HepG2 (cell line): ENCODE data around the gene CAMTA1. TPM values are rescaled to one million over a fixed set of nuclear protein-coding genes. Genes with fewer than 3 reads are reported as not detected.

Source experiments
- BHLHE40 ChIP-seq: IDR thresholded peaks from 2 replicates; pipeline ENCODE4 v1.6.1; 2011; ENCODE audit warnings: low read length, improper control_type of control experiment
- ETV6 ChIP-seq: sonication (generic); formaldehyde crosslinking; conservative IDR thresholded peaks from 2 replicates; pipeline ENCODE4 v1.4.0; 2020; ENCODE audit warnings: missing genetic modification reagents
- GRHL1 ChIP-seq: sonication (generic); formaldehyde crosslinking; conservative IDR thresholded peaks from 2 replicates; pipeline ENCODE4 v1.8.0; 2022; ENCODE audit warnings: missing genetic modification reagents
- PRDM10 ChIP-seq: sonication (generic); formaldehyde crosslinking; IDR thresholded peaks from 2 replicates; pipeline ENCODE4 v1.4.0; 2020; ENCODE audit warnings: low read depth, missing genetic modification reagents
- USF2 ChIP-seq, 2 experiments: sonication (generic) in 1 of 2; formaldehyde crosslinking in 1 of 2; IDR thresholded peaks; 2 replicates each; pipeline versions ENCODE4 v1.5.1 to v1.6.1; 2011 to 2020; ENCODE audit warnings: borderline replicate concordance in 1 of 2, low read depth in 1 of 2, low read length in 1 of 2, mild to moderate bottlenecking in 1 of 2, missing genetic modification reagents in 1 of 2, moderate library complexity in 1 of 2
- ZBTB8A ChIP-seq: sonication (generic); formaldehyde crosslinking; IDR thresholded peaks from 2 replicates; pipeline ENCODE4 v1.4.0; 2020; ENCODE audit warnings: mild to moderate bottlenecking, low read depth, missing genetic modification reagents, borderline replicate concordance
- ZFP91 ChIP-seq: sonication (generic); formaldehyde crosslinking; IDR thresholded peaks from 2 replicates; pipeline ENCODE4 v1.9.0; 2022; ENCODE audit warnings: missing genetic modification reagents, mild to moderate bottlenecking, borderline replicate concordance
- ZNF276 ChIP-seq: sonication (generic); formaldehyde crosslinking; IDR thresholded peaks from 2 replicates; pipeline ENCODE4 v1.4.0; 2020; ENCODE audit warnings: mild to moderate bottlenecking, low read depth, missing genetic modification reagents
- ZNF362 ChIP-seq: sonication (generic); formaldehyde crosslinking; IDR thresholded peaks from 2 replicates; pipeline ENCODE4 v1.4.0; 2020; ENCODE audit warnings: missing genetic modification reagents, mild to moderate bottlenecking, borderline replicate concordance
- ZNF512B ChIP-seq: sonication (generic); formaldehyde crosslinking; IDR thresholded peaks from 2 replicates; pipeline ENCODE4 v1.5.1; 2020; ENCODE audit warnings: missing genetic modification reagents, mild to moderate bottlenecking, borderline replicate concordance
- ZNF816 ChIP-seq: sonication (generic); formaldehyde crosslinking; IDR thresholded peaks from 2 replicates; pipeline ENCODE4 v1.8.0; 2022; ENCODE audit warnings: missing genetic modification reagents, mild to moderate bottlenecking, borderline replicate concordance
- polyA plus RNA-seq, 8 experiments: library from polyadenylated mRNA; depleted of rRNA in 3 of 8; stranded (reverse) in 7 of 8; unstranded in 1 of 8; fragments of >200 nt; fragmentation: Illumina TruSeq in 4 of 8; extraction: Trizol in 4 of 8; gene quantifications; 2 replicates each; pipeline versions ENCODE4 v1.2.1 to v1.2.3, GENCODE V29; 2011 to 2016; ENCODE audit warnings: low read depth in 4 of 8, missing spikeins in 1 of 8, mixed read lengths in 1 of 8; ENCODE audit not compliant: insufficient read depth in 1 of 8
- total RNA-seq, 5 experiments: library from RNA; depleted of rRNA; stranded (reverse); fragments of >200 nt; fragmentation: Illumina TruSeq; extraction: Trizol; gene quantifications; 2 replicates each; pipeline ENCODE4 v1.2.3, GENCODE V29; 2016; ENCODE audit warnings: low read depth in 1 of 5

The CAMTA1 gene
- total and polyA plus RNA-seq, 2 of the 13 experiments (the other 11 are each of a cell fraction or from before 2014, with no cell fraction given): 25.0 to 36.4 TPM

GRCh38 chr1:7650801-7651200, 865.5 kb downstream of the CAMTA1 start (continued):
- TF ChIP-seq ZNF512B (CRISPR knock-in tag) (no peak), BHLHE40 (peak; percentile 74), ZFP91 (CRISPR knock-in tag) (no peak), ETV6 (CRISPR knock-in tag) (no peak), ZNF362 (CRISPR knock-in tag) (no peak), ZBTB8A (no peak), ZNF276 (CRISPR knock-in tag) (no peak), GRHL1 (CRISPR knock-in tag) (no peak), PRDM10 (CRISPR knock-in tag) (no peak), USF2 (IDR thresholded peaks at IDR 0.05; ENCODE audit: low read depth, low read length) (peak; percentile 59), USF2 (CRISPR knock-in tag; IDR thresholded peaks at IDR 0.05; ENCODE audit: borderline replicate concordance) (peak; percentile 61; the same call in 1 of the 2 replicates), ZNF816 (CRISPR knock-in tag) (no peak)
